NCI-H524 (cell line): ENCODE measurements around the gene MT2A.
"Not testable (repeated sequence)": the region's sequence is repeated elsewhere in the genome, so short reads cannot be mapped to it uniquely, and the experiment has no call there.

Source experiments
- DNase-seq, 2 experiments: peaks; one replicate each; lab custom pipeline; 2025; lab: John Stamatoyannopoulos, UW

The MT2A gene

GRCh38 chr16:56621665-56622445, 13.5 kb downstream of the MT2A start:
- not testable (repeated sequence) for DNase-seq

- DNase-seq = not testable (repeated sequence)
Observed at GRCh38 chr16:56623184-56623583, 14.8 kb downstream of the MT2A start.

- DNase-seq = no peak
Observed at GRCh38 chr16:56623637-56624036, 15.3 kb downstream of the MT2A start.

GRCh38 chr16:56625140-56625942, 17.0 kb downstream of the MT2A start, which contains the start of gene MT1E:
MT1E (plus strand) TSS chr16:56625781; CDS start chr16:56625852, 71 bp downstream.
- DNase-seq = no peak

GRCh38 chr16:56625943-56626654, 17.7 kb downstream of the MT2A start:
- no peak for DNase-seq

- no peak for DNase-seq
Observed at GRCh38 chr16:56626685-56627084, 18.3 kb downstream of the MT2A start.

GRCh38 chr16:56628486-56629350, 20.3 kb downstream of the MT2A start:
- DNase-seq = no peak

GRCh38 chr16:56629531-56629930, 21.1 kb downstream of the MT2A start:
- no peak for DNase-seq

GRCh38 chr16:56630134-56630533, 21.8 kb downstream of the MT2A start:
- no peak for DNase-seq

- DNase-seq = no peak
Observed at GRCh38 chr16:56631197-56631596, 22.8 kb downstream of the MT2A start.

- DNase-seq = no peak
Observed at GRCh38 chr16:56631832-56632155, 23.4 kb downstream of the MT2A start.

GRCh38 chr16:56632156-56632847, 23.9 kb downstream of the MT2A start, which contains the start of gene MT1M:
MT1M (plus strand) TSS chr16:56632659; CDS start chr16:56632732, 73 bp downstream.
- peak in 1 of 2 experiments; percentile 27 for DNase-seq

GRCh38 chr16:56632848-56633365, 24.5 kb downstream of the MT2A start:
- no peak for DNase-seq

GRCh38 chr16:56633535-56633934, 25.2 kb downstream of the MT2A start:
- DNase-seq = no peak

GRCh38 chr16:56634715-56635440, 26.5 kb downstream of the MT2A start:
- no peak for DNase-seq

GRCh38 chr16:56635441-56635967, 27.1 kb downstream of the MT2A start:
- DNase-seq = no peak

GRCh38 chr16:56636616-56637413, 28.4 kb downstream of the MT2A start:
- no peak for DNase-seq

GRCh38 chr16:56637814-56638750, 29.7 kb downstream of the MT2A start, which contains the start of gene MT1A:
MT1A (plus strand) TSS chr16:56638666; CDS start chr16:56638739, 73 bp downstream.
- peak in 1 of 2 experiments; percentile 9 for DNase-seq
